ENCODE results near the gene C1orf116.

The C1orf116 gene

GRCh38 chr1:206986402-206986801 lies 46.2 kb downstream of the C1orf116 start:
- no peak for TF ChIP-seq ZFX (IDR thresholded peaks at IDR 0.05)
- no peak for TF ChIP-seq CTCF (conservative IDR thresholded peaks at IDR 0.05)
- no peak overlapping the region for H3K27ac ChIP-seq

- TF ChIP-seq ZFX (IDR thresholded peaks at IDR 0.05) (no peak), CTCF (conservative IDR thresholded peaks at IDR 0.05) (no peak)
- no peak overlapping the region for H3K27ac ChIP-seq
Measured at GRCh38 chr1:206985162-206985749, 47.3 kb downstream of the C1orf116 start.

- no peak overlapping the region for H3K27ac ChIP-seq
- peak; percentile 91 for TF ChIP-seq CTCF (conservative IDR thresholded peaks at IDR 0.05)
- TF ChIP-seq ZFX (IDR thresholded peaks at IDR 0.05), result no peak
Measured at GRCh38 chr1:206982216-206982615, 50.3 kb downstream of the C1orf116 start.

GRCh38 chr1:206979379-206980043 lies 53.0 kb downstream of the C1orf116 start:
- H3K27ac ChIP-seq, result no peak overlapping the region
- TF ChIP-seq CTCF (conservative IDR thresholded peaks at IDR 0.05) (peak; percentile 68), ZFX (IDR thresholded peaks at IDR 0.05) (no peak)

GRCh38 chr1:206978259-206978658 lies 54.3 kb downstream of the C1orf116 start:
- H3K27ac ChIP-seq, result no peak overlapping the region; the same call in 1 of the 2 replicates
- TF ChIP-seq ZFX (IDR thresholded peaks at IDR 0.05) (no peak), CTCF (conservative IDR thresholded peaks at IDR 0.05) (no peak)

- H3K27ac ChIP-seq, result no peak overlapping the region
- no peak for TF ChIP-seq CTCF (conservative IDR thresholded peaks at IDR 0.05)
- TF ChIP-seq ZFX (IDR thresholded peaks at IDR 0.05), result no peak
Measured at GRCh38 chr1:206975306-206975705, 57.2 kb downstream of the C1orf116 start.

GRCh38 chr1:206974140-206974539 lies 58.4 kb downstream of the C1orf116 start:
- no peak for TF ChIP-seq ZFX (IDR thresholded peaks at IDR 0.05)
- TF ChIP-seq CTCF (conservative IDR thresholded peaks at IDR 0.05), result no peak
- no peak overlapping the region for H3K27ac ChIP-seq

All from C4-2B (cell line).